H9 (cell line): ENCODE data around the gene PEX1. TPM values are rescaled to one million over a fixed set of nuclear protein-coding genes. Genes with fewer than 3 reads are reported as not detected.
"Not testable (repeated sequence)": the region's sequence is repeated elsewhere in the genome, so short reads cannot be mapped to it uniquely, and the experiment has no call there.

Experiments used
- DNase-seq: peaks from one replicate; pipeline ENCODE4 v3.0.0-alpha.2; 2017
- H2AFZ ChIP-seq: one replicate; pipeline ENCODE4 v1.6.1; 2013; ENCODE audit warnings: mild to moderate bottlenecking, low read length, control low read depth, moderate library complexity
- H2AK5ac ChIP-seq: 2 replicates; pipeline ENCODE4 v1.6.1; 2013; ENCODE audit warnings: low read length, control low read depth, mixed read lengths; ENCODE audit not compliant: insufficient read length
- H2BK120ac ChIP-seq: one replicate; pipeline ENCODE4 v1.6.1; 2013; ENCODE audit warnings: low read depth, mild to moderate bottlenecking, low read length, control low read depth, inconsistent platforms; ENCODE audit not compliant: poor library complexity, severe bottlenecking
- H2BK12ac ChIP-seq: 2 replicates; pipeline ENCODE4 v1.6.1; 2013; ENCODE audit warnings: low read length, control low read depth, mixed read lengths, low read depth; ENCODE audit not compliant: insufficient read length
- H2BK15ac ChIP-seq: 2 replicates; pipeline ENCODE4 v1.6.1; 2013; ENCODE audit warnings: low read depth, low read length, control low read depth
- H2BK20ac ChIP-seq: one replicate; pipeline ENCODE4 v1.6.1; 2013; ENCODE audit warnings: low read depth, mild to moderate bottlenecking, low read length, control low read depth, inconsistent platforms; ENCODE audit not compliant: poor library complexity, severe bottlenecking
- H2BK5ac ChIP-seq: 2 replicates; pipeline ENCODE4 v1.6.1; 2013; ENCODE audit warnings: low read length, control low read depth, mixed read lengths; ENCODE audit not compliant: insufficient read length
- H3K14ac ChIP-seq: 2 replicates; pipeline ENCODE4 v1.6.1; 2013; ENCODE audit warnings: low read length, control low read depth; ENCODE audit not compliant: insufficient read depth
- H3K18ac ChIP-seq: 2 replicates; pipeline ENCODE4 v1.6.1; 2013; ENCODE audit warnings: low read depth, mild to moderate bottlenecking, mixed read lengths, low read length, control low read depth; ENCODE audit not compliant: insufficient read length
- H3K23ac ChIP-seq: 2 replicates; pipeline ENCODE4 v1.6.1; 2013; ENCODE audit warnings: low read length, control low read depth, mixed read lengths, low read depth; ENCODE audit not compliant: insufficient read length
- H3K23me2 ChIP-seq: 2 replicates; pipeline ENCODE4 v1.6.1; 2013; ENCODE audit warnings: low read depth, mild to moderate bottlenecking, mixed read lengths, low read length, control low read depth; ENCODE audit not compliant: insufficient read length, poor library complexity, severe bottlenecking
- H3K27ac ChIP-seq: 2 replicates; pipeline ENCODE4 v1.5.1; 2013; ENCODE audit warnings: low read length, control low read depth, mixed read lengths, low read depth; ENCODE audit not compliant: insufficient read length
- H3K27me3 ChIP-seq: 2 replicates; pipeline ENCODE4 v1.6.1; 2013; ENCODE audit warnings: low read length, control low read depth, inconsistent platforms; ENCODE audit not compliant: insufficient read depth
- H3K4ac ChIP-seq: 2 replicates; pipeline ENCODE4 v1.6.1; 2013; ENCODE audit warnings: low read depth, mild to moderate bottlenecking, control low read depth, inconsistent platforms, low read length, moderate library complexity
- H3K4me1 ChIP-seq: 2 replicates; pipeline ENCODE4 v1.6.1; 2013; ENCODE audit warnings: low read length, control low read depth, inconsistent platforms; ENCODE audit not compliant: insufficient read depth
- H3K4me2 ChIP-seq: 2 replicates; pipeline ENCODE4 v1.6.1; 2013; ENCODE audit warnings: low read length, control low read depth, mixed read lengths; ENCODE audit not compliant: insufficient read length, insufficient read depth
- H3K56ac ChIP-seq: 2 replicates; pipeline ENCODE4 v1.6.1; 2013; ENCODE audit warnings: low read depth, mild to moderate bottlenecking, mixed read lengths, low read length, control low read depth; ENCODE audit not compliant: insufficient read length
- H3K79me1 ChIP-seq: 2 replicates; pipeline ENCODE4 v1.6.1; 2013; ENCODE audit warnings: low read depth, mild to moderate bottlenecking, moderate library complexity, low read length, control low read depth, inconsistent platforms; ENCODE audit not compliant: insufficient read depth, poor library complexity, severe bottlenecking
- H3K79me2 ChIP-seq: 2 replicates; pipeline ENCODE4 v1.6.1; 2013; ENCODE audit warnings: low read length, control low read depth, inconsistent platforms; ENCODE audit not compliant: insufficient read depth
- H3K9ac ChIP-seq: 2 replicates; pipeline ENCODE4 v1.6.1; 2013; ENCODE audit warnings: low read length, control low read depth, mixed read lengths; ENCODE audit not compliant: insufficient read length; ENCODE audit errors: extremely low read depth
- H3K9me3 ChIP-seq: one replicate; pipeline ENCODE4 v1.6.1; 2013; ENCODE audit warnings: low read depth, low read length, inconsistent platforms; ENCODE audit not compliant: control insufficient read depth
- H3T11ph ChIP-seq: one replicate; pipeline ENCODE4 v1.6.1; 2013; ENCODE audit warnings: mild to moderate bottlenecking, low read length, control low read depth, inconsistent platforms
- H4K20me1 ChIP-seq: one replicate; pipeline ENCODE4 v1.6.1; 2013; ENCODE audit not compliant: control insufficient read depth, insufficient read length, insufficient read depth
- H4K5ac ChIP-seq: 2 replicates; pipeline ENCODE4 v1.6.1; 2013; ENCODE audit warnings: low read depth, mild to moderate bottlenecking, mixed read lengths, low read length, control low read depth; ENCODE audit not compliant: insufficient read length
- H4K8ac ChIP-seq: replicated peaks from 2 replicates; pipeline ENCODE4 v1.6.1; 2013; ENCODE audit warnings: low read length, control low read depth, mixed read lengths, low read depth; ENCODE audit not compliant: insufficient read length
- H4K91ac ChIP-seq: 2 replicates; pipeline ENCODE4 v1.6.1; 2013; ENCODE audit warnings: low read depth, mild to moderate bottlenecking, moderate library complexity, mixed read lengths, low read length, control low read depth; ENCODE audit not compliant: insufficient read length
- H3K27ac Mint-ChIP-seq, 3 experiments: 2 replicates in 2 of 3; 3 replicates in 1 of 3; pipeline ENCODE4 v1.8.0; 2020 to 2021; ENCODE audit warnings: mixed read lengths in 3 of 3, mild to moderate bottlenecking in 1 of 3, moderate library complexity in 1 of 3
- H3K27me3 Mint-ChIP-seq: 2 replicates; pipeline ENCODE4 v1.8.0; 2021; ENCODE audit warnings: low read depth, mild to moderate bottlenecking, moderate library complexity, mixed read lengths
- H3K36me3 Mint-ChIP-seq, 3 experiments: 2 replicates in 2 of 3; 3 replicates in 1 of 3; pipeline ENCODE4 v1.8.0; 2020 to 2021; ENCODE audit warnings: low read depth in 3 of 3, mixed read lengths in 3 of 3; ENCODE audit not compliant: insufficient read depth in 1 of 3
- H3K4me1 Mint-ChIP-seq, 2 experiments: 2 replicates each; pipeline ENCODE4 v1.8.0; 2020; ENCODE audit warnings: mixed read lengths in 2 of 2
- H3K4me3 Mint-ChIP-seq, 2 experiments: 2 replicates in 1 of 2; 3 replicates in 1 of 2; pipeline ENCODE4 v1.8.0; 2020 to 2021; ENCODE audit warnings: mild to moderate bottlenecking in 2 of 2, mixed read lengths in 2 of 2, moderate library complexity in 1 of 2
- H3K9me3 Mint-ChIP-seq, 2 experiments: 2 replicates in 1 of 2; 3 replicates in 1 of 2; pipeline ENCODE4 v1.8.0; 2020; ENCODE audit warnings: mild to moderate bottlenecking in 2 of 2, mixed read lengths in 2 of 2, moderate library complexity in 1 of 2
- CTCF ChIP-seq: fragments of 200-600 bp; sonication (generic); conservative IDR thresholded peaks from 3 replicates; pipeline ENCODE4 v1.8.0; 2021; ENCODE audit warnings: antibody characterized with exemption, mild to moderate bottlenecking
- WGBS: extraction: QIAGEN DNeasy Blood & Tissue Kit; methylation state at CpG from one replicate; pipeline ENCODE4 v1.1.7; 2013; ENCODE audit warnings: missing lambda C conversion rate, low lambda C conversion rate, mixed read lengths; ENCODE audit not compliant: insufficient read length; ENCODE audit errors: extremely low coverage; 5-methylcytosine and 5-hydroxymethylcytosine counted together
- total RNA-seq: library from RNA; stranded (reverse); gene quantifications from 2 replicates; pipeline ENCODE4 v1.2.1, GENCODE V29; 2021

PEX1 gene
- total RNA-seq, 1 experiment from 2014 or later: 21.8 TPM

- no peaks in the 10 kb centered on the region for H3K9me3 Mint-ChIP-seq
- no peak overlapping the region for H2BK12ac ChIP-seq
- peaks cover 1% of the 10 kb centered on the region; the same call in 1 of the 2 replicates for H3K27me3 Mint-ChIP-seq
- no peak overlapping the region for H3K56ac ChIP-seq
- no peaks in the 10 kb centered on the region for H3K9me3 ChIP-seq
- H3K4me1 ChIP-seq: no peaks in the 10 kb centered on the region; the same call in 1 of the 2 replicates
- no peaks in the 10 kb centered on the region for H4K20me1 ChIP-seq
- H4K5ac ChIP-seq: no peak overlapping the region
- no peak overlapping the region for H2BK120ac ChIP-seq
- no peak overlapping the region for H3T11ph ChIP-seq
- H2AK5ac ChIP-seq: no peak overlapping the region
- no peak overlapping the region for H3K27ac Mint-ChIP-seq
- H3K27ac ChIP-seq: no peak overlapping the region
- H3K4ac ChIP-seq: no peak overlapping the region
- no peaks in the 10 kb centered on the region for H3K23me2 ChIP-seq
- H3K27me3 ChIP-seq: no peaks in the 10 kb centered on the region
- no peak overlapping the region for H3K14ac ChIP-seq
- no peak overlapping the region for H3K4me2 ChIP-seq
- H2BK5ac ChIP-seq: no peak overlapping the region
- H2BK15ac ChIP-seq: no peak overlapping the region
- no CpG with 5 or more reads among the region's 9 CpGs for WGBS
- no peak overlapping the region for H2BK20ac ChIP-seq
- no peak overlapping the region for H3K9ac ChIP-seq
- H3K23ac ChIP-seq: no peak overlapping the region
- no peak for TF ChIP-seq CTCF
- H3K4me3 Mint-ChIP-seq: no peak overlapping the region
- H3K36me3 Mint-ChIP-seq: no peaks in the 10 kb centered on the region
- no peaks in the 10 kb centered on the region for H3K79me2 ChIP-seq
- no peak for DNase-seq
- peaks cover 7 to 12% of the 10 kb centered on the region in 2 experiments for H3K4me1 Mint-ChIP-seq
- no peak overlapping the region for H3K18ac ChIP-seq
- H4K8ac ChIP-seq: no peak overlapping the region
- no peak overlapping the region for H4K91ac ChIP-seq
- H3K79me1 ChIP-seq: no peaks in the 10 kb centered on the region
- no peak overlapping the region for H2AFZ ChIP-seq
Measured at GRCh38 chr7:92478095-92478494, 50.2 kb downstream of the PEX1 start.

- not testable (repeated sequence) for H2AFZ ChIP-seq
Measured at GRCh38 chr7:92477681-92478080, 50.6 kb downstream of the PEX1 start, which contains the start of gene ERVW-1. Gene ERVW-1, minus strand, starts transcription at chr7:92477946. Its CDS starts 7,565 bp downstream, at chr7:92470381.

More at GRCh38 chr7:92477681-92478080, 50.6 kb downstream of the PEX1 start, which contains the start of gene ERVW-1:
- no CpG with 5 or more reads among the region's 11 CpGs for WGBS
- H3K14ac ChIP-seq, H3K9me3 Mint-ChIP-seq, H4K91ac ChIP-seq, H3K79me1 ChIP-seq, H2AK5ac ChIP-seq, H3K4ac ChIP-seq, H3K4me1 ChIP-seq, H3K36me3 Mint-ChIP-seq, H3K18ac ChIP-seq, H2BK20ac ChIP-seq, H4K5ac ChIP-seq, H2BK15ac ChIP-seq, H4K20me1 ChIP-seq, H3K79me2 ChIP-seq, H3K23ac ChIP-seq, H2BK5ac ChIP-seq, H3K27ac Mint-ChIP-seq, H3K9me3 ChIP-seq, H2BK12ac ChIP-seq, H3K27ac ChIP-seq, H3K56ac ChIP-seq, H3K4me2 ChIP-seq, H3K27me3 ChIP-seq, H3K4me3 Mint-ChIP-seq, H3K9ac ChIP-seq, H2BK120ac ChIP-seq, H3K23me2 ChIP-seq, DNase-seq, H3T11ph ChIP-seq, H4K8ac ChIP-seq, H3K27me3 Mint-ChIP-seq: not testable (repeated sequence)
- peaks cover 7 to 12% of the 10 kb centered on the region in 2 experiments for H3K4me1 Mint-ChIP-seq
